GM13976 (cell line): Measurements from ENCODE around the gene OR13C5.
"Not testable (repeated sequence)": the region's sequence is repeated elsewhere in the genome, so short reads cannot be mapped to it uniquely, and the experiment has no call there.

Source experiments
- DNase-seq: peaks from one replicate; pipeline ENCODE4 v3.0.0; 2012; ENCODE audit warnings: low spot score
- in situ Hi-C: fragments of 300-500 bp; cut with MboI; formaldehyde crosslinking; loops from one replicate; pipeline ENCODE4 v1.12.0; 2022; ENCODE audit warnings: low sequenced_read_pairs, mixed read lengths, inconsistent platforms; ENCODE audit not compliant: unreplicated experiment
- TF ChIP-seq, protein P1 (sequence below): IDR thresholded peaks from 2 replicates; pipeline ENCODE4 v1.5.1; 2012; ENCODE audit warnings: borderline replicate concordance, mild to moderate bottlenecking; ENCODE audit not compliant: insufficient read depth; ENCODE audit errors: extremely low read depth, missing control alignments, control extremely low read depth

The OR13C5 gene, protein sequence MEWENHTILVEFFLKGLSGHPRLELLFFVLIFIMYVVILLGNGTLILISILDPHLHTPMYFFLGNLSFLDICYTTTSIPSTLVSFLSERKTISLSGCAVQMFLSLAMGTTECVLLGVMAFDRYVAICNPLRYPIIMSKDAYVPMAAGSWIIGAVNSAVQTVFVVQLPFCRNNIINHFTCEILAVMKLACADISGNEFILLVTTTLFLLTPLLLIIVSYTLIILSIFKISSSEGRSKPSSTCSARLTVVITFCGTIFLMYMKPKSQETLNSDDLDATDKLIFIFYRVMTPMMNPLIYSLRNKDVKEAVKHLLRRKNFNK

DNA sequence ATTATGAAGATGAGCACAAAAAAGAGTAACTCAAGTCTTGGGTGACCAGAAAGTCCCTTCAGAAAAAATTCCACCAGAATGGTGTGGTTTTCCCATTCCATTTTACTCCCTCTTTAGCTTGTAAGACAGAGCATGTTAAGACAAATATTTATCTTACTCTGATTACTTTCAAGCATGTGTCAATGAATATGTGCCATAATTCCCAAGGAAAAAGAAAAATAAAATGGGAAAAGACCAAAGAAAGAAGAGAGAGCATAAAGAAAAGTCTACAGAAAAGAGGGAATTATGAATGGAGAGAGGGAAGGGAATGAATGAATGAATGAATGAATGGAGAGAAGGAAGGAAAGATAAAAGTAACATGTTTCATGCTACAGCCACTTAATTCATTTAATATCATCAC, at the start of gene OR13C5:
TSS of gene OR13C5 (minus strand) at position 101 of the 400 bp plus-strand sequence. CDS start at position 101, 0 bp downstream.
- in situ Hi-C loops, DNase-seq: not testable (repeated sequence)

DNA sequence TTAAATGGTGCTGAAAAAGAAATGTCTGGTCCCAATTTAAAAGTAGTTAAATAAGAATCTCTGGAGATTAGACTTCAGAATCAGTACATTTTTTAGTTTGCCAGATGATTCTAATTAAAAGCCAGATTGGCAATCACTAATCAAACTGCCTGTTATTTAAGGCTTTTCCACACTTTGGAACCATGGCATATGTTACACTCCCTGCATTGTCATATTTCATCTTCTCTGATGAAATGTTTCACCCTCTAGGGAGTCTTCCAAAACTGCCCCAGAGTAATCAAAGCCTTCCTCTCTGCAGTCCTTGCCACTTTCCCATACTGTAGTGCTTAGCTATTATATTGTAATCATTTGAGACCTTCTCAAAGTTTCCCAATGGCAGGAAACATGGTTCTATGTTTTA, 36.2 kb upstream of the OR13C5 start:
- DNase-seq: no peak
- in situ Hi-C loops: no loop called here
- TF ChIP-seq, protein P1, sequence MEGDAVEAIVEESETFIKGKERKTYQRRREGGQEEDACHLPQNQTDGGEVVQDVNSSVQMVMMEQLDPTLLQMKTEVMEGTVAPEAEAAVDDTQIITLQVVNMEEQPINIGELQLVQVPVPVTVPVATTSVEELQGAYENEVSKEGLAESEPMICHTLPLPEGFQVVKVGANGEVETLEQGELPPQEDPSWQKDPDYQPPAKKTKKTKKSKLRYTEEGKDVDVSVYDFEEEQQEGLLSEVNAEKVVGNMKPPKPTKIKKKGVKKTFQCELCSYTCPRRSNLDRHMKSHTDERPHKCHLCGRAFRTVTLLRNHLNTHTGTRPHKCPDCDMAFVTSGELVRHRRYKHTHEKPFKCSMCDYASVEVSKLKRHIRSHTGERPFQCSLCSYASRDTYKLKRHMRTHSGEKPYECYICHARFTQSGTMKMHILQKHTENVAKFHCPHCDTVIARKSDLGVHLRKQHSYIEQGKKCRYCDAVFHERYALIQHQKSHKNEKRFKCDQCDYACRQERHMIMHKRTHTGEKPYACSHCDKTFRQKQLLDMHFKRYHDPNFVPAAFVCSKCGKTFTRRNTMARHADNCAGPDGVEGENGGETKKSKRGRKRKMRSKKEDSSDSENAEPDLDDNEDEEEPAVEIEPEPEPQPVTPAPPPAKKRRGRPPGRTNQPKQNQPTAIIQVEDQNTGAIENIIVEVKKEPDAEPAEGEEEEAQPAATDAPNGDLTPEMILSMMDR: no peak

DNA sequence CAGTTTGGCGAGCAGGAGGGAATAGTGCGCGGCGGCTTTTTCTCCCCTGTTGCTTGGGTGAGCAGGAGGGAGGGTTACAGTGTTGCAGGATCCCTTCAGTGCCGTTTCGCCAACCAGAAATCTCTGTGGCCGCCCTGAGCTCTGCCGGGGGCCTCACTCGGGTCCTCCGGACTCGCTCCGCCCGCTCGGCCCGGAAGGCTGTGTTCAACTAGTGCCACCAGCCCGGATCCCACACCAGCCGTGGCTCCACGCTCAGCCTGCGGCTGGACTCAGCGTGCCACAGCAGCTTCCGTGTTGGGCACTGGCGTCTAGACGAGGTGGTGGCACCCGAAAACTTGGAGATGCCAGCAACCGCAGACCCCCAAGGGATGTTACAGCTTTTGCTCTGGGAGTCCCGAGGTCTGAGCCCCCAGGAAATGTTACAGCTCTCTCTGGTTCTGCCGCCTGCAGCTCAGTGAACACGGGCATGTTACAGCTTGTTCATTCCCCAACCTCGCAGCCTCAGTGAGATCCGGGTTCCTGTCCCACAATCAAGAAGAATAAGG, 34.8 kb upstream of the OR13C5 start:
- no peak for DNase-seq
- TF ChIP-seq, protein P1: no peak
- in situ Hi-C loops: no loop called here

- DNase-seq, in situ Hi-C loops: not testable (repeated sequence)
Measured at GRCh38 chr9:104625964-104626363, 26.8 kb upstream of the OR13C5 start.

- TF ChIP-seq, protein P1: no peak
- in situ Hi-C loops: no loop called here
- no peak for DNase-seq
Measured at GRCh38 chr9:104618104-104618503, 18.9 kb upstream of the OR13C5 start, which contains the start of gene OR13C9. Gene OR13C9, minus strand, starts transcription at chr9:104618204. Its CDS starts 0 bp downstream, at chr9:104618204.

DNA sequence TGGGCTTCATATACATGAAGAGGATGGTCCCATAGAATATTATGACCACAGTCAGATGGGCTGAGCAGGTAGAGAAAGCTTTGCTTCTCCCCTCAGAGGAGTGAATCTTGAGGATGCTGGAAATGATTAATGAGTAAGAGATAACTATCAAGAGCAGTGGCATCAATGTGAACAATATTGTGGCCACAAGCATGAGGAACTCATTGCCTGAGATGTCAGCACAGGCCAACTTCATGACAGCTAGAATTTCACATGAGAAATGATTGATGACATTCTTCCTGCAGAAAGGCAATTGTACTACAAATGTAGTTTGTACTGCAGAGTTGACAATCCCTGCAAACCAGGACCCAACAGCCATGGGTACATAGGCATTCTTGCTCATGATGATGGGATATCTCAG, 18.2 kb upstream of the OR13C5 start:
- no peak for DNase-seq
- TF ChIP-seq, protein P1: no peak
- in situ Hi-C loops: no loop called here

- no peak for DNase-seq
- in situ Hi-C loops: no loop called here
- TF ChIP-seq, protein P1: no peak
Measured at GRCh38 chr9:104611213-104611612, 12.0 kb upstream of the OR13C5 start.
